Naive thymus-derived CD4-positive, alpha-beta T cell (primary cell): ENCODE data around the gene DNAH3. TPM values are rescaled to one million over a fixed set of nuclear protein-coding genes. Genes with fewer than 3 reads are reported as not detected.

Experiments used
- ATAC-seq: fragments of 150-1000 bp; cut with Tn5 transposase; 2 replicates; pipeline ENCODE4 v1.10.0; 2021; ENCODE audit warnings: mild to moderate bottlenecking, moderate library complexity
- CTCF ChIA-PET: fragments of 350-600 bp; sonication (Branson Sonifier 250); formaldehyde crosslinking; loops from one replicate; lab custom pipeline; 2021; ENCODE audit warnings: antibody characterized with exemption; lab: Charles Lee
- POLR2A ChIA-PET: fragments of 350-600 bp; sonication (Branson Sonifier 250); formaldehyde crosslinking; loops from one replicate; lab custom pipeline; 2021; ENCODE audit warnings: antibody characterized with exemption, inconsistent platforms; lab: Charles Lee
- DNase-seq, 9 donors: peaks; one replicate each; pipeline versions ENCODE4 v3.0.0 to v3.0.0-alpha.2; 2020 to 2022; ENCODE audit warnings: mixed read lengths in 1 of 9
- H3K27ac ChIP-seq: one replicate; pipeline ENCODE4 v1.7.0; 2013; ENCODE audit warnings: mild to moderate bottlenecking, low read depth, low read length, moderate library complexity
- H3K27me3 ChIP-seq, 2 donors: one replicate each; pipeline ENCODE4 v1.7.0; 2013; ENCODE audit warnings: low read length in 2 of 2, mild to moderate bottlenecking in 2 of 2, moderate library complexity in 2 of 2; ENCODE audit not compliant: control insufficient read depth in 2 of 2, insufficient read depth in 2 of 2
- H3K36me3 ChIP-seq, 3 experiments: 1 replicate in 2 of 3; 2 replicates in 1 of 3; pipeline ENCODE4 v1.7.0; 2013; ENCODE audit warnings: low read length in 3 of 3, mild to moderate bottlenecking in 3 of 3, moderate library complexity in 1 of 3; ENCODE audit not compliant: insufficient read depth in 3 of 3, control insufficient read depth in 2 of 3
- H3K4me1 ChIP-seq, 2 donors: one replicate each; pipeline ENCODE4 v1.7.0; 2013; ENCODE audit warnings: low read length in 2 of 2, mild to moderate bottlenecking in 2 of 2, moderate library complexity in 1 of 2; ENCODE audit not compliant: control insufficient read depth in 2 of 2, insufficient read depth in 2 of 2
- H3K4me3 ChIP-seq: 2 replicates; pipeline ENCODE4 v1.7.0; 2013; ENCODE audit warnings: mild to moderate bottlenecking, low read length
- H3K9me3 ChIP-seq, 3 experiments: 1 replicate in 2 of 3; 2 replicates in 1 of 3; pipeline ENCODE4 v1.7.0; 2013; ENCODE audit warnings: low read length in 3 of 3; ENCODE audit not compliant: control insufficient read depth in 2 of 3
- H3K27ac Mint-ChIP-seq, 9 donors: one replicate each; pipeline ENCODE4 v1.8.0; 2020 to 2022; ENCODE audit warnings: mixed read lengths in 9 of 9, mild to moderate bottlenecking in 8 of 9, moderate library complexity in 5 of 9, inconsistent platforms in 2 of 9
- H3K27me3 Mint-ChIP-seq, 5 donors: one replicate each; pipeline ENCODE4 v1.8.0; 2021 to 2022; ENCODE audit warnings: mixed read lengths in 5 of 5, mild to moderate bottlenecking in 1 of 5
- H3K36me3 Mint-ChIP-seq, 5 donors: one replicate each; pipeline ENCODE4 v1.8.0; 2020 to 2022; ENCODE audit warnings: mixed read lengths in 5 of 5, mild to moderate bottlenecking in 3 of 5, inconsistent platforms in 1 of 5
- H3K4me1 Mint-ChIP-seq, 7 donors: one replicate each; pipeline ENCODE4 v1.8.0; 2020 to 2022; ENCODE audit warnings: mixed read lengths in 7 of 7, mild to moderate bottlenecking in 3 of 7, inconsistent platforms in 1 of 7
- H3K4me3 Mint-ChIP-seq, 10 donors: one replicate each; pipeline ENCODE4 v1.8.0; 2020 to 2022; ENCODE audit warnings: mild to moderate bottlenecking in 10 of 10, mixed read lengths in 10 of 10, moderate library complexity in 6 of 10, inconsistent platforms in 2 of 10
- H3K9me3 Mint-ChIP-seq, 11 donors: one replicate each; pipeline ENCODE4 v1.8.0; 2020 to 2022; ENCODE audit warnings: mixed read lengths in 11 of 11, mild to moderate bottlenecking in 4 of 11, inconsistent platforms in 1 of 11, moderate library complexity in 1 of 11
- intact Hi-C, 2 donors: fragments of 100-400 bp; cut with micrococcal nuclease; formaldehyde crosslinking; loops; one replicate each; pipeline ENCODE4 v1.15.1; 2023
- polyA plus RNA-seq, 2 donors: library from polyadenylated mRNA; unstranded; fragments of 300-500 nt; fragmentation: Illumina TruSeq; gene quantifications; one replicate each; pipeline ENCODE4 v1.2.3, GENCODE V29; 2021
- total RNA-seq, 6 experiments: library from RNA in 5 of 6; stranded (reverse) in 5 of 6; gene quantifications; 1 replicate in 5 of 6; 2 replicates in 1 of 6; pipeline ENCODE4 v1.2.3 and lab custom pipeline; 2021 to 2026

The DNAH3 gene
- total and polyA plus RNA-seq, 7 experiments from 2014 or later: not detected

GRCh38 chr16:20916942-20917341, 233.7 kb downstream of the DNAH3 start:
- no peak overlapping the region for H3K27ac ChIP-seq
- H3K9me3 Mint-ChIP-seq: peaks cover 0 to 2% (median 0%) of the 10 kb centered on the region in 11 donors
- H3K36me3 Mint-ChIP-seq: peaks cover 4 to 30% (median 28%) of the 10 kb centered on the region in 5 donors
- H3K4me1 ChIP-seq: no peaks in the 10 kb centered on the region
- ChIA-PET POLR2A (no interaction called here), CTCF (no interaction called here)
- H3K27ac Mint-ChIP-seq: no peak overlapping the region
- H3K4me1 Mint-ChIP-seq: peaks cover 0 to 34% (median 4%) of the 10 kb centered on the region in 7 donors
- no peak overlapping the region for H3K4me3 Mint-ChIP-seq
- intact Hi-C loops: no loop called here
- peaks cover 0 to 16% (median 4%) of the 10 kb centered on the region in 3 experiments for H3K36me3 ChIP-seq
- H3K4me3 ChIP-seq: no peak overlapping the region
- no peak for ATAC-seq
- no peaks in the 10 kb centered on the region for H3K9me3 ChIP-seq
- H3K27me3 ChIP-seq: no peaks in the 10 kb centered on the region
- DNase-seq: no peak
- H3K27me3 Mint-ChIP-seq: no peaks in the 10 kb centered on the region

GRCh38 chr16:20916289-20916688, 234.4 kb downstream of the DNAH3 start:
- Histone ChIP-seq H3K4me1 (no peaks in the 10 kb centered on the region), H3K36me3 (peaks cover 0 to 16% (median 4%) of the 10 kb centered on the region in 3 experiments), H3K27ac (no peak overlapping the region), H3K9me3 (no peaks in the 10 kb centered on the region), H3K4me3 (no peak overlapping the region), H3K27me3 (no peaks in the 10 kb centered on the region)
- POLR2A ChIA-PET: no interaction called here
- H3K9me3 Mint-ChIP-seq: peaks cover 0 to 2% (median 0%) of the 10 kb centered on the region in 11 donors
- H3K27me3 Mint-ChIP-seq: no peaks in the 10 kb centered on the region
- ATAC-seq (no peak), DNase-seq (no peak)
- CTCF ChIA-PET: no interaction called here
- H3K36me3 Mint-ChIP-seq: peaks cover 4 to 29% (median 28%) of the 10 kb centered on the region in 5 donors
- no peak overlapping the region for H3K4me3 Mint-ChIP-seq
- intact Hi-C loops: no loop called here
- H3K4me1 Mint-ChIP-seq: peaks cover 0 to 41% (median 7%) of the 10 kb centered on the region in 7 donors
- H3K27ac Mint-ChIP-seq: no peak overlapping the region

- POLR2A ChIA-PET: interaction anchor here (0.7 kb wide), 1 partner anchor 18 kb away, joined by 3 read pairs; no protein-coding TSS in a partner anchor
- intact Hi-C loops: no loop called here
- no peak overlapping the region for H3K27ac ChIP-seq
These were observed 239.3 kb downstream of the DNAH3 start for GRCh38 chr16:20911361-20911760.

GRCh38 chr16:20910781-20911321, 239.8 kb downstream of the DNAH3 start:
- Histone ChIP-seq H3K36me3 (no peaks in the 10 kb centered on the region), H3K27me3 (no peaks in the 10 kb centered on the region), H3K27ac (no peak overlapping the region), H3K9me3 (no peaks in the 10 kb centered on the region), H3K4me1 (no peaks in the 10 kb centered on the region), H3K4me3 (no peak overlapping the region)
- POLR2A ChIA-PET: no interaction called here
- Mint-ChIP-seq H3K9me3 (no peaks in the 10 kb centered on the region), H3K36me3 (peaks cover 0 to 26% (median 0%) of the 10 kb centered on the region in 5 donors), H3K27me3 (no peaks in the 10 kb centered on the region), H3K4me3 (peak overlapping the region in 1 of 10 donors; percentile 65), H3K4me1 (peaks cover 0 to 57% (median 14%) of the 10 kb centered on the region in 7 donors), H3K27ac (peak overlapping the region in 1 of 9 donors; percentile 82)
- peak; percentile 88 for ATAC-seq
- intact Hi-C loops: no loop called here
- CTCF ChIA-PET: interaction anchor here (1.1 kb wide), 1 partner anchor 8 kb away, joined by 3 read pairs; no protein-coding TSS in a partner anchor
- no peak for DNase-seq

More at GRCh38 chr16:20911361-20911760, 239.3 kb downstream of the DNAH3 start:
- Histone ChIP-seq H3K36me3 (peaks cover 0 to 2% (median 0%) of the 10 kb centered on the region in 3 experiments), H3K9me3 (no peaks in the 10 kb centered on the region), H3K4me1 (no peaks in the 10 kb centered on the region), H3K4me3 (no peak overlapping the region), H3K27me3 (no peaks in the 10 kb centered on the region)
- Mint-ChIP-seq H3K27me3 (no peaks in the 10 kb centered on the region), H3K27ac (peak overlapping the region in 1 of 9 donors; percentile 82), H3K4me3 (peak overlapping the region in 1 of 10 donors; percentile 65), H3K4me1 (peaks cover 0 to 52% (median 15%) of the 10 kb centered on the region in 7 donors), H3K36me3 (peaks cover 2 to 26% (median 3%) of the 10 kb centered on the region in 5 donors), H3K9me3 (no peaks in the 10 kb centered on the region)
- CTCF ChIA-PET: interaction anchor here (1.1 kb wide), 1 partner anchor 9 kb away, joined by 3 read pairs; no protein-coding TSS in a partner anchor
- ATAC-seq (no peak), DNase-seq (no peak)

- peak overlapping the region in 2 of 9 donors; percentile 4 to 19 for H3K27ac Mint-ChIP-seq
- Histone ChIP-seq H3K9me3 (no peaks in the 10 kb centered on the region), H3K4me3 (no peak overlapping the region), H3K4me1 (peaks cover 17 to 22% of the 10 kb centered on the region in 2 donors), H3K27ac (no peak overlapping the region), H3K27me3 (no peaks in the 10 kb centered on the region), H3K36me3 (no peaks in the 10 kb centered on the region)
- H3K27me3 Mint-ChIP-seq: no peaks in the 10 kb centered on the region
- peaks cover 0 to 37% (median 0%) of the 10 kb centered on the region in 5 donors for H3K36me3 Mint-ChIP-seq
- H3K4me3 Mint-ChIP-seq: no peak overlapping the region
- intact Hi-C loops: loop anchor here in 1 of 2 donors (10.0 kb wide), 2 partner anchors 618 to 1448 kb away; no protein-coding TSS in a partner anchor
- peaks cover 0 to 4% (median 0%) of the 10 kb centered on the region in 11 donors for H3K9me3 Mint-ChIP-seq
- ChIA-PET CTCF (no interaction called here), POLR2A (no interaction called here)
- ATAC-seq (no peak), DNase-seq (no peak)
- H3K4me1 Mint-ChIP-seq: peaks cover 36 to 79% (median 48%) of the 10 kb centered on the region in 7 donors
These were observed 244.0 kb downstream of the DNAH3 start for GRCh38 chr16:20906341-20907255.

- CTCF ChIA-PET: no interaction called here
- POLR2A ChIA-PET: no interaction called here
- Mint-ChIP-seq H3K27me3 (no peaks in the 10 kb centered on the region), H3K36me3 (peaks cover 0 to 43% (median under 1%) of the 10 kb centered on the region in 5 donors), H3K9me3 (peaks cover 0 to 4% (median 0%) of the 10 kb centered on the region in 11 donors), H3K4me1 (peaks cover 39 to 74% (median 51%) of the 10 kb centered on the region in 7 donors), H3K4me3 (no peak overlapping the region), H3K27ac (no peak overlapping the region)
- H3K27me3 ChIP-seq: no peaks in the 10 kb centered on the region
- no peak overlapping the region for H3K4me3 ChIP-seq
- H3K36me3 ChIP-seq: peaks cover 0 to 2% (median 0%) of the 10 kb centered on the region in 3 experiments
- intact Hi-C loops: loop anchor here in 1 of 2 donors (10.0 kb wide), 2 partner anchors 619 to 1449 kb away; no protein-coding TSS in a partner anchor
- ATAC-seq: no peak
- H3K9me3 ChIP-seq: no peaks in the 10 kb centered on the region
- no peak for DNase-seq
- no peak overlapping the region for H3K27ac ChIP-seq
- peaks cover 22 to 23% of the 10 kb centered on the region in 2 donors for H3K4me1 ChIP-seq
These were observed 245.1 kb downstream of the DNAH3 start for GRCh38 chr16:20905576-20905975.
